B cell (primary cell): Measurements from ENCODE around the gene SLITRK6. TPM values are rescaled to one million over a fixed set of nuclear protein-coding genes. Genes with fewer than 3 reads are reported as not detected.

Experiments used
- ATAC-seq: fragments of 200-7000 bp; cut with Tn5 transposase; one replicate; pipeline ENCODE4 v1.10.0; 2021; ENCODE audit warnings: low read depth, mild to moderate bottlenecking, moderate number of reproducible peaks, moderate library complexity
- CTCF ChIA-PET: fragments of 350-600 bp; sonication (Branson Sonifier 250); formaldehyde crosslinking; loops from one replicate; lab custom pipeline; 2021; ENCODE audit warnings: antibody characterized with exemption, inconsistent platforms; lab: Charles Lee
- POLR2A ChIA-PET: fragments of 350-600 bp; sonication (Branson Sonifier 250); formaldehyde crosslinking; loops from one replicate; lab custom pipeline; 2021; ENCODE audit warnings: antibody characterized with exemption; lab: Charles Lee
- DNase-seq: peaks from one replicate; pipeline ENCODE4 v3.0.0; 2013
- H2AFZ ChIP-seq: 2 replicates; pipeline ENCODE4 v1.6.1; 2012; ENCODE audit warnings: mild to moderate bottlenecking, low read depth, low read length; ENCODE audit not compliant: insufficient read depth, poor library complexity, severe bottlenecking
- H3K27ac ChIP-seq, 2 donors: 1 replicate in 1 of 2; 2 replicates in 1 of 2; pipeline ENCODE4 v1.5.1; 2012 to 2013; ENCODE audit warnings: low read length in 2 of 2, mild to moderate bottlenecking in 2 of 2, moderate library complexity in 1 of 2
- H3K27me3 ChIP-seq, 4 experiments: fragments of 200-600 bp in 1 of 4; sonication (generic) in 1 of 4; replicated peaks in 1 of 4; 1 replicate in 2 of 4; 2 replicates in 2 of 4; pipeline versions ENCODE4 v1.6.1 to v1.7.0; 2013 to 2016; ENCODE audit warnings: low read length in 3 of 4, mild to moderate bottlenecking in 2 of 4, mixed read lengths in 1 of 4, moderate library complexity in 1 of 4; ENCODE audit not compliant: insufficient read depth in 4 of 4, control insufficient read depth in 3 of 4; ENCODE audit errors: control extremely low read depth in 1 of 4
- H3K36me3 ChIP-seq, 2 experiments: replicated peaks in 1 of 2; 1 replicate in 1 of 2; 2 replicates in 1 of 2; pipeline versions ENCODE4 v1.6.1 to v1.7.1; 2013; ENCODE audit warnings: low read length in 1 of 2; ENCODE audit not compliant: insufficient read depth in 2 of 2, control insufficient read depth in 1 of 2; ENCODE audit errors: control extremely low read depth in 1 of 2, extremely low read depth in 1 of 2
- H3K4me1 ChIP-seq, 2 donors: fragments of 200-600 bp in 1 of 2; sonication (generic) in 1 of 2; 1 replicate in 1 of 2; 2 replicates in 1 of 2; pipeline versions ENCODE4 v1.5.1 to v1.6.1; 2013 to 2017; ENCODE audit warnings: low read length in 2 of 2; ENCODE audit not compliant: control insufficient read depth in 2 of 2, insufficient read depth in 2 of 2
- H3K4me2 ChIP-seq: replicated peaks from 2 replicates; pipeline ENCODE3; 2012; ENCODE audit warnings: mild to moderate bottlenecking, low read depth, low read length; ENCODE audit not compliant: poor library complexity, severe bottlenecking
- H3K4me3 ChIP-seq, 5 experiments: fragments of 200-600 bp in 1 of 5; sonication (generic) in 1 of 5; 1 replicate in 3 of 5; 2 replicates in 2 of 5; pipeline versions ENCODE4 v1.5.1 to v1.7.0; 2011 to 2016; ENCODE audit warnings: low read length in 4 of 5, mild to moderate bottlenecking in 4 of 5, low read depth in 2 of 5, control low read depth in 1 of 5, moderate library complexity in 1 of 5; ENCODE audit not compliant: insufficient read depth in 1 of 5; ENCODE audit errors: control extremely low read depth in 1 of 5, extremely low read depth in 1 of 5
- H3K79me2 ChIP-seq: fragments of 200-600 bp; sonication (generic); one replicate; pipeline ENCODE4 v1.6.0; 2016; ENCODE audit warnings: low read length; ENCODE audit not compliant: control insufficient read depth, insufficient read depth
- H3K9ac ChIP-seq: fragments of 200-600 bp; sonication (generic); 2 replicates; pipeline ENCODE4 v1.6.1; 2017; ENCODE audit warnings: mild to moderate bottlenecking, low read length, moderate library complexity
- H3K9me3 ChIP-seq, 3 donors: one replicate each; pipeline versions ENCODE4 v1.6.1 to v1.7.1; 2013; ENCODE audit warnings: low read length in 2 of 3; ENCODE audit not compliant: control insufficient read depth in 2 of 3, insufficient read depth in 1 of 3; ENCODE audit errors: control extremely low read depth in 1 of 3
- H4K20me1 ChIP-seq: 2 replicates; pipeline ENCODE4 v1.6.0; 2012; ENCODE audit warnings: mild to moderate bottlenecking, low read length; ENCODE audit not compliant: insufficient read depth, control insufficient read depth, poor library complexity, severe bottlenecking
- H3K27ac Mint-ChIP-seq: one replicate; pipeline ENCODE4 v1.8.0; 2021; ENCODE audit warnings: mixed read lengths
- H3K27me3 Mint-ChIP-seq: one replicate; pipeline ENCODE4 v1.8.0; 2021; ENCODE audit warnings: mixed read lengths
- H3K4me1 Mint-ChIP-seq: one replicate; pipeline ENCODE4 v1.8.0; 2021; ENCODE audit warnings: mixed read lengths
- H3K4me3 Mint-ChIP-seq: one replicate; pipeline ENCODE4 v1.8.0; 2021; ENCODE audit warnings: mixed read lengths
- H3K9me3 Mint-ChIP-seq: one replicate; pipeline ENCODE4 v1.8.0; 2022; ENCODE audit warnings: mixed read lengths; ENCODE audit not compliant: insufficient read depth
- EZH2 ChIP-seq: IDR thresholded peaks from 2 replicates; pipeline ENCODE4 v1.6.1; 2012; ENCODE audit warnings: borderline replicate concordance, low read depth, mild to moderate bottlenecking, moderate library complexity, low read length; ENCODE audit not compliant: insufficient read depth, poor library complexity, severe bottlenecking
- WGBS: methylation state at CpG from one replicate; pipeline ENCODE4 v1.1.5; 2013; ENCODE audit warnings: missing lambda C conversion rate; ENCODE audit not compliant: insufficient coverage; 5-methylcytosine and 5-hydroxymethylcytosine counted together
- intact Hi-C: fragments of 100-400 bp; cut with micrococcal nuclease; formaldehyde crosslinking; loops from one replicate; pipeline ENCODE4 v1.10.0; 2022
- polyA plus RNA-seq: library from polyadenylated mRNA; depleted of rRNA; stranded (reverse); fragments of >200 nt; gene quantifications from 2 replicates; pipeline ENCODE4 v1.2.3, GENCODE V29; 2012
- total RNA-seq, 2 donors: library from RNA; stranded (reverse); fragments of 120-200 nt in 1 of 2; gene quantifications; 1 replicate in 1 of 2; 2 replicates in 1 of 2; pipeline versions ENCODE4 v1.2.3 to v1.2.4, GENCODE V29; 2013 to 2022
- TF ChIP-seq, protein P1 (sequence below): fragments of 200-600 bp; IDR thresholded peaks from one replicate; pipeline ENCODE4 v1.8.0; 2022; ENCODE audit warnings: antibody characterized with exemption, mild to moderate bottlenecking

The SLITRK6 gene
- total and polyA plus RNA-seq, 2 donors (not counting 1 experiment from before 2014, with no cell fraction given): not detected

DNA sequence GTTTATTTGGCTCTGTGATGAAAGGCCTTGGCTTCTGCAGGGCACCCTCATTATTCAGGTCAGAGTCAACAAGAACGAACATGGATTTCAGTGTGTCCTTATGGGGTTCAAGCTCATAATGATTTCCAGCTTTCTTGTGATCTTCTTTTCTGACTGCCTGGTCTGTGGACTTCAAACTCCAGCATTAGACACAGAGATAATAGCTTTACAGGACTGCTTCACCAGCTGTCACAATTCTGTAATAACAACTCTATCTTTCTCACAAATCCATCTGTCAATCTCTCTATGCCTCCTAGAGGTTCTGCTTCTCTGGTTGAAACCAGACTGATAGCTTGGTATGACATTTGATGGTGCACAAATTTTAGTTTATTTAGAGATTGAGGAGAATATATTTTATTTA, 13.1 kb upstream of the SLITRK6 start:
- intact Hi-C loops: no loop called here
- Mint-ChIP-seq H3K27me3 (no peaks in the 10 kb centered on the region), H3K9me3 (peaks cover 3% of the 10 kb centered on the region), H3K4me3 (no peak overlapping the region), H3K27ac (no peak overlapping the region), H3K4me1 (no peaks in the 10 kb centered on the region)
- H4K20me1 ChIP-seq: no peaks in the 10 kb centered on the region
- ChIA-PET POLR2A (no interaction called here), CTCF (interaction anchor here (0.6 kb wide), 1 partner anchor 14 kb away, joined by 4 read pairs; no protein-coding TSS in a partner anchor)
- H2AFZ ChIP-seq: no peak overlapping the region
- no peak overlapping the region for H3K4me3 ChIP-seq
- no peaks in the 10 kb centered on the region for H3K36me3 ChIP-seq
- H3K4me1 ChIP-seq: no peaks in the 10 kb centered on the region
- no peak for DNase-seq
- no peak overlapping the region for H3K4me2 ChIP-seq
- no peaks in the 10 kb centered on the region for H3K79me2 ChIP-seq
- H3K9me3 ChIP-seq: no peaks in the 10 kb centered on the region
- no peak overlapping the region for H3K27ac ChIP-seq
- TF ChIP-seq EZH2: no peak
- TF ChIP-seq, protein P1, sequence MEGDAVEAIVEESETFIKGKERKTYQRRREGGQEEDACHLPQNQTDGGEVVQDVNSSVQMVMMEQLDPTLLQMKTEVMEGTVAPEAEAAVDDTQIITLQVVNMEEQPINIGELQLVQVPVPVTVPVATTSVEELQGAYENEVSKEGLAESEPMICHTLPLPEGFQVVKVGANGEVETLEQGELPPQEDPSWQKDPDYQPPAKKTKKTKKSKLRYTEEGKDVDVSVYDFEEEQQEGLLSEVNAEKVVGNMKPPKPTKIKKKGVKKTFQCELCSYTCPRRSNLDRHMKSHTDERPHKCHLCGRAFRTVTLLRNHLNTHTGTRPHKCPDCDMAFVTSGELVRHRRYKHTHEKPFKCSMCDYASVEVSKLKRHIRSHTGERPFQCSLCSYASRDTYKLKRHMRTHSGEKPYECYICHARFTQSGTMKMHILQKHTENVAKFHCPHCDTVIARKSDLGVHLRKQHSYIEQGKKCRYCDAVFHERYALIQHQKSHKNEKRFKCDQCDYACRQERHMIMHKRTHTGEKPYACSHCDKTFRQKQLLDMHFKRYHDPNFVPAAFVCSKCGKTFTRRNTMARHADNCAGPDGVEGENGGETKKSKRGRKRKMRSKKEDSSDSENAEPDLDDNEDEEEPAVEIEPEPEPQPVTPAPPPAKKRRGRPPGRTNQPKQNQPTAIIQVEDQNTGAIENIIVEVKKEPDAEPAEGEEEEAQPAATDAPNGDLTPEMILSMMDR: no peak
- H3K9ac ChIP-seq: no peak overlapping the region
- ATAC-seq: no peak
- 83% methylated on average over 1 of the region's 1 CpG for WGBS
- no peaks in the 10 kb centered on the region for H3K27me3 ChIP-seq

GRCh38 chr13:85808811-85809210, 9.6 kb upstream of the SLITRK6 start:
- H3K4me3 Mint-ChIP-seq: no peak overlapping the region

More at GRCh38 chr13:85808811-85809210, 9.6 kb upstream of the SLITRK6 start:
- POLR2A ChIA-PET: no interaction called here
- Mint-ChIP-seq H3K9me3 (peaks cover 3% of the 10 kb centered on the region), H3K4me1 (no peaks in the 10 kb centered on the region), H3K27ac (no peak overlapping the region), H3K27me3 (no peaks in the 10 kb centered on the region)
- ATAC-seq (no peak), DNase-seq (no peak)
- H2AFZ ChIP-seq: no peak overlapping the region
- H3K27me3 ChIP-seq: no peaks in the 10 kb centered on the region
- TF ChIP-seq, protein P1: no peak
- no peak for TF ChIP-seq EZH2
- no peaks in the 10 kb centered on the region for H4K20me1 ChIP-seq
- H3K36me3 ChIP-seq: no peaks in the 10 kb centered on the region
- no peaks in the 10 kb centered on the region for H3K79me2 ChIP-seq
- no peak overlapping the region for H3K9ac ChIP-seq
- CTCF ChIA-PET: no interaction called here
- H3K4me3 ChIP-seq: no peak overlapping the region
- no CpG with 5 or more reads among the region's 1 CpG for WGBS
- H3K9me3 ChIP-seq: no peaks in the 10 kb centered on the region
- intact Hi-C loops: no loop called here
- no peak overlapping the region for H3K27ac ChIP-seq
- no peak overlapping the region for H3K4me2 ChIP-seq
- H3K4me1 ChIP-seq: no peaks in the 10 kb centered on the region
